Measurements from ENCODE around the gene JUP.
"Not testable (repeated sequence)": the region's sequence is repeated elsewhere in the genome, so short reads cannot be mapped to it uniquely, and the experiment has no call there.

The JUP gene

GRCh38 chr17:41777574-41778188 is 8.8 kb downstream of the JUP start:
- DNase-seq = no peak

- DNase-seq = no peak
These were observed 9.3 kb downstream of the JUP start for GRCh38 chr17:41777157-41777573.

GRCh38 chr17:41776262-41776900 is 10.1 kb downstream of the JUP start:
- not testable (repeated sequence) for DNase-seq

- DNase-seq = no peak
These were observed 10.9 kb downstream of the JUP start for GRCh38 chr17:41775394-41776226.

GRCh38 chr17:41773731-41774193 is 12.7 kb downstream of the JUP start:
- DNase-seq = no peak

GRCh38 chr17:41773190-41773588 is 13.3 kb downstream of the JUP start:
- DNase-seq = no peak

- no peak for DNase-seq
These were observed 13.8 kb downstream of the JUP start for GRCh38 chr17:41772586-41773189.

- DNase-seq = no peak
These were observed 14.3 kb downstream of the JUP start for GRCh38 chr17:41772218-41772585.

GRCh38 chr17:41771389-41772206 is 14.9 kb downstream of the JUP start:
- no peak for DNase-seq

GRCh38 chr17:41769985-41770384 is 16.5 kb downstream of the JUP start:
- DNase-seq = no peak

- no peak for DNase-seq
These were observed 17.1 kb downstream of the JUP start for GRCh38 chr17:41769346-41769862.

- DNase-seq = no peak
These were observed 17.7 kb downstream of the JUP start for GRCh38 chr17:41768682-41769288.

- DNase-seq = no peak
These were observed 19.0 kb downstream of the JUP start for GRCh38 chr17:41767324-41768042.

- no peak for DNase-seq
These were observed 20.4 kb downstream of the JUP start for GRCh38 chr17:41766135-41766534.

- DNase-seq = no peak
These were observed 23.2 kb downstream of the JUP start for GRCh38 chr17:41763327-41763726.

- no peak for DNase-seq
These were observed 23.7 kb downstream of the JUP start for GRCh38 chr17:41762841-41763240.

- no peak for DNase-seq
These were observed 24.1 kb downstream of the JUP start for GRCh38 chr17:41762391-41762790.

- DNase-seq = no peak
These were observed 25.6 kb downstream of the JUP start for GRCh38 chr17:41760878-41761277.

GRCh38 chr17:41758601-41759000 is 27.9 kb downstream of the JUP start:
- no peak for DNase-seq

GRCh38 chr17:41754066-41754465 is 32.4 kb downstream of the JUP start:
- DNase-seq = no peak

- DNase-seq = no peak
These were observed 35.2 kb downstream of the JUP start for GRCh38 chr17:41751288-41751687.
